Measurements from ENCODE around the gene HCK. TPM values are rescaled to one million over a fixed set of nuclear protein-coding genes. Genes with fewer than 3 reads are reported as not detected.

HCK gene
- total RNA-seq, 1 donor from 2014 or later = 99.9 TPM

GRCh38 chr20:32036252-32036651 is 15.8 kb upstream of the HCK start:
- Histone ChIP-seq H3K27me3 (ENCODE audit: low read depth) (peaks cover 14% of the 10 kb centered on the region), H3K27ac (no peak overlapping the region), H3K36me3 (peaks cover 8% of the 10 kb centered on the region), H3K9me3 (no peaks in the 10 kb centered on the region), H3K4me3 (no peak overlapping the region), H3K4me1 (peaks cover 28% of the 10 kb centered on the region)
- no peak for TF ChIP-seq CTCF (IDR thresholded peaks at IDR 0.05)
- DNase-seq (no peak), ATAC-seq (no peak)
- intact Hi-C loops (cut with DNase I) = no loop called here

- H3K36me3 ChIP-seq = peaks cover 5% of the 10 kb centered on the region
- peaks cover 21% of the 10 kb centered on the region for H3K4me1 ChIP-seq
- DNase-seq (no peak), ATAC-seq (no peak)
- intact Hi-C loops (cut with DNase I) = no loop called here
- peaks cover 11% of the 10 kb centered on the region for H3K27me3 ChIP-seq (ENCODE audit: low read depth)
- no peak for TF ChIP-seq CTCF (IDR thresholded peaks at IDR 0.05)
- H3K4me3 ChIP-seq = no peak overlapping the region
- no peak overlapping the region for H3K27ac ChIP-seq
- no peaks in the 10 kb centered on the region for H3K9me3 ChIP-seq
Observed at GRCh38 chr20:32036716-32037485, 15.1 kb upstream of the HCK start.

- H3K27me3 ChIP-seq (ENCODE audit: low read depth) = peaks cover 11% of the 10 kb centered on the region
- ATAC-seq (no peak), DNase-seq (no peak)
- H3K27ac ChIP-seq = no peak overlapping the region
- H3K4me3 ChIP-seq = no peak overlapping the region
- no peaks in the 10 kb centered on the region for H3K36me3 ChIP-seq
- no peak for TF ChIP-seq CTCF (IDR thresholded peaks at IDR 0.05)
- intact Hi-C loops (cut with DNase I) = no loop called here
- H3K9me3 ChIP-seq = no peaks in the 10 kb centered on the region
- H3K4me1 ChIP-seq = peaks cover 19% of the 10 kb centered on the region
Observed at GRCh38 chr20:32037929-32038328, 14.1 kb upstream of the HCK start.

GRCh38 chr20:32040142-32040953 is 11.7 kb upstream of the HCK start:
- Histone ChIP-seq H3K4me3 (no peak overlapping the region), H3K4me1 (no peaks in the 10 kb centered on the region), H3K9me3 (no peaks in the 10 kb centered on the region), H3K27ac (peak overlapping the region; percentile 75), H3K27me3 (ENCODE audit: low read depth) (peaks cover 3% of the 10 kb centered on the region), H3K36me3 (no peaks in the 10 kb centered on the region)
- intact Hi-C loops (cut with DNase I) = no loop called here
- ATAC-seq (peak; percentile 84 to 93), DNase-seq (peak; percentile 86)
- TF ChIP-seq CTCF (IDR thresholded peaks at IDR 0.05) = no peak

- intact Hi-C loops (cut with DNase I) = no loop called here
- TF ChIP-seq CTCF (IDR thresholded peaks at IDR 0.05) = no peak
- DNase-seq = no peak
Observed at GRCh38 chr20:32045999-32046398, 6.0 kb upstream of the HCK start.

More at GRCh38 chr20:32045999-32046398, 6.0 kb upstream of the HCK start:
- H3K9me3 ChIP-seq = no peaks in the 10 kb centered on the region
- peaks cover 12% of the 10 kb centered on the region for H3K27me3 ChIP-seq (ENCODE audit: low read depth)
- no peak overlapping the region for H3K27ac ChIP-seq
- no peaks in the 10 kb centered on the region for H3K36me3 ChIP-seq
- no peak overlapping the region for H3K4me3 ChIP-seq
- no peak for ATAC-seq
- peaks cover 3% of the 10 kb centered on the region for H3K4me1 ChIP-seq
